Measurements from ENCODE around the gene TFDP1. TPM values are rescaled to one million over a fixed set of nuclear protein-coding genes. Genes with fewer than 3 reads are reported as not detected.

TFDP1 gene
- total and polyA plus RNA-seq, 12 donors, result 16.4 to 51.4 (median 37.5) TPM

DNA sequence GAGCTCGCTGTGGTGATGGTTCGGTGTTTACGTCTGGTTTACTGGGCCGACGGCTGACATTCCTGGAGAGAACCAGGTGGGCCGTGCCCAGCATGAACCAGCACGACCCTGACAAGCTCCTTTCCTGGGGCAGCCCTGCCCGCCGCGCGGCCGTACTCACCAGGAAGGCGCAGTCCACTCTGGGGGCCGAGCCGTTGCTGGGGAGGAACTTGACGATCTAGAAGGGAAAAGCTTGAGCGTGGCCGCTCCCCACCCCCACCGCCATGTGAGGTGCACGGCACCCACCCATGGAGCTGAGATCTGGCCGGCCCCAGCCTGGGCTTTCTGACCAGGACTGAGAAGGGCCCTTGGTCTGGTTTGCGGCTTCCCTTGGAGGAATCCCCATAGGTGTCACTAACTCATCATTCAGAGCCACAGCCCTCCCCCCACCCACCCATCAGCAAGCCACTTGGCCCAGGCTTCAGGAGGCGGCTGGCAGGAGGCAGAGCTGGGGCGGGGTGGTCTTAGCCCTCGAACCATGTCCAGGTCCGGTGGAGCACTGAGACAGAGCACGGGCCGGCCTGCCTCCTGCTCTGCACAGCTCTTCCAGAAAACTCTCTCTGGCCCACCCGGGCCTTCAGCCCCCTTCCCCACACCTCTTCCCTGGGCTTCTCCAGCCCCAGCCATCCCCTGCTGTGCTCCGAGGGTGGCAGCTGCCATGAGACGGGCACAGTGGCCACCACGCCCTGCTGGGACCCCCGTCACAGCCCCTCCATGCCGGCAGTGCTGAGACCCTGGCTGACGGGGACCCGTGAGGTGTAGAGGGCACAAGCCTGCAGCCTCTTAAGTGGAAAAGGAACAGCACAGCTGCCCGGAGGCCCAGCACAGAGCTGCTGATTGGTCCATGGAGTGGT is 67.2 kb downstream of the TFDP1 start:
- no peak for DNase-seq
- TF ChIP-seq CTCF (IDR thresholded peaks at IDR 0.05), result no peak

GRCh38 chr13:113652404-113653263 is 68.1 kb downstream of the TFDP1 start:
- TF ChIP-seq CTCF (IDR thresholded peaks at IDR 0.05), result no peak
- Histone ChIP-seq H3K36me3 (no peaks in the 10 kb centered on the region), H3K9me3 (no peaks in the 10 kb centered on the region), H3K4me3 (no peak overlapping the region), H3K27ac (no peak overlapping the region), H3K4me1 (peaks cover 0 to 9% (median 4%) of the 10 kb centered on the region in 9 donors), H3K27me3 (peaks cover 0 to 4% (median 0%) of the 10 kb centered on the region in 7 donors)
- intact Hi-C loops (cut with DNase I), result no loop called here
- ATAC-seq (no peak), DNase-seq (no peak)
- 87 to 92% methylated on average over 24 of the region's 24 CpGs for whole genome bisulfite sequencing, 2 donors

More for the DNA sequence above, 67.2 kb downstream of the TFDP1 start:
- Histone ChIP-seq H3K27ac (no peak overlapping the region), H3K4me1 (peaks cover 0 to 18% (median 13%) of the 10 kb centered on the region in 9 donors), H3K27me3 (peaks cover 0 to 4% (median 0%) of the 10 kb centered on the region in 7 donors), H3K4me3 (no peak overlapping the region), H3K36me3 (no peaks in the 10 kb centered on the region), H3K9me3 (no peaks in the 10 kb centered on the region)
- intact Hi-C loops (cut with DNase I), result no loop called here
- WGBS, 2 donors, result 94 to 96% methylated on average over 35 to 37 of the region's 37 CpGs
- no peak for ATAC-seq

DNA sequence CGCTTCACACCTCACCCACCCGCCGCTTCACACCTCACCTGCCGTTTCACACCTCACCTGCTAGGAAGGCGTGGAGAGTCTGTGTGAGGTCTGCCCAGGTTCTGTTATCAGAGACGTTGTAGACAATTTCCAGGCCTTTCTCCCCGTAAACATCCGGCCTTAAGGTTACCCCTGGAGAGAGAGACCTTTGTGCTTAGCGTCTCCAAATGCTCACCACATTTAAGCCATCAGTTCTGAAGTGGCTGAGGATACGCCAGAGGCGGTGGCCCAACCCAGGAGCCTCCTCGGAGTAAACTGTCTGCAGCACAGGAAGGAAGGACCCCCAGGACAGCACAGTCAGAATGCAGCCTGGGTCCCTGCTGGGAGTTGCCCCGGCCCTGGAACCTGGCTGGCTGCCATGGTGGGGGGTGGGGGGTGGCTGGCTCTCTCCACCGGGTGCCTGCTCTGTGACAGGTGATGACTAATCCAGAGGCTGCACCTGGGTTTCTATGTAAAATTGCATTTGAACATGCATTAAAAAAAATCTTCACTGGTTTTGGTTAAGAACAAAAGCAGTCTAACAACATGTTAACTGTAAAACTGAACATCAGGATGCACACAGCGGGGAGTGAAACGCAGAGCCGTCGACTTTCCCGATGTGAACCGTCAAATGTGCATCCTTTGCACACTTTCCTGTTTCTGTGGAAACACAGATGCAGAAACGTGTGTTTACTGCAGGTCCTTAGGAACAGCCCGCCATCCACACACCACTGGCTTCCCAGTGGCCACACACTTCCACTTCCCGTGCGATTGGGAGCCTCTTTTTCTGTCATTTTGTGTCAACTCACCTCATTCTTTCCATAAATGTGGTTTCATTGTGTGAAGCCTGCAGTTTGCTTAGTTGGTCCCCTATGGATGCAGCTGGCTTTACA is 69.0 kb downstream of the TFDP1 start:
- H3K27ac ChIP-seq, result no peak overlapping the region
- intact Hi-C loops (cut with DNase I), result no loop called here
- no peak for DNase-seq
- 51 to 65% methylated on average over 24 of the region's 24 CpGs for WGBS, 2 donors
- H3K36me3 ChIP-seq, result no peaks in the 10 kb centered on the region
- ATAC-seq, result no peak
- H3K4me3 ChIP-seq, result no peak overlapping the region
- no peak for TF ChIP-seq CTCF (IDR thresholded peaks at IDR 0.05)
- H3K27me3 ChIP-seq, result peaks cover 0 to 4% (median 0%) of the 10 kb centered on the region in 7 donors
- H3K4me1 ChIP-seq, result peaks cover 0 to 5% (median 0%) of the 10 kb centered on the region in 9 donors
- no peaks in the 10 kb centered on the region for H3K9me3 ChIP-seq

Measured in heart right ventricle (tissue), 16 donors.